ENCODE measurements around the gene IDI1. TPM values are rescaled to one million over a fixed set of nuclear protein-coding genes. Genes with fewer than 3 reads are reported as not detected.

The IDI1 gene
- total RNA-seq, 1 experiment from 2014 or later, result 30.2 TPM

GRCh38 chr10:1086787-1087186 lies 37.9 kb upstream of the IDI1 start:
- no TSS peak for BruUV-seq (replicated peaks)
- Histone ChIP-seq H3K27ac (ENCODE audit: low read length) (no peak overlapping the region), H3K36me3 (ENCODE audit: low read depth, low read length) (no peaks in the 10 kb centered on the region), H3K4me2 (ENCODE audit: low read length) (no peak overlapping the region), H2AFZ (ENCODE audit: low read length) (no peak overlapping the region), H3F3A (ENCODE audit: low read length, unreplicated experiment) (no peaks in the 10 kb centered on the region), H3K4me3 (ENCODE audit: low read length) (no peak overlapping the region), H3K9ac (ENCODE audit: low read length) (no peak overlapping the region), H3K27me3 (ENCODE audit: low read length) (no peaks in the 10 kb centered on the region), H3K79me2 (ENCODE audit: low read length) (no peaks in the 10 kb centered on the region), H3K9me3 (ENCODE audit: low read length) (no peaks in the 10 kb centered on the region), H4K20me1 (ENCODE audit: low read length) (no peaks in the 10 kb centered on the region), H3K4me1 (ENCODE audit: insufficient read depth, low read length) (no peaks in the 10 kb centered on the region), H3K9me2 (replicated peaks; ENCODE audit: low read length) (no peaks in the 10 kb centered on the region)
- DNase-seq (no peak), ATAC-seq (no peak)
- POLR2A ChIA-PET (ENCODE audit: unreplicated experiment), result no interaction called here
- intact Hi-C loops (cut with micrococcal nuclease), result no loop called here
- CTCF ChIA-PET, result no interaction called here
- no peak for TF ChIP-seq EZH2phosphoT487 (IDR thresholded peaks at IDR 0.05; ENCODE audit: borderline replicate concordance, low read length)
- TF ChIP-seq EZH2 (IDR thresholded peaks at IDR 0.05; ENCODE audit: low read length, unreplicated experiment), result no peak
- no peak for TF ChIP-seq CTCF (conservative IDR thresholded peaks at IDR 0.05; ENCODE audit: low read depth, low read length)

GRCh38 chr10:1085258-1085657 lies 36.3 kb upstream of the IDI1 start:
- Histone ChIP-seq H3K9ac (ENCODE audit: low read length) (no peak overlapping the region), H3K27me3 (ENCODE audit: low read length) (no peaks in the 10 kb centered on the region), H3K27ac (ENCODE audit: low read length) (no peak overlapping the region), H3K79me2 (ENCODE audit: low read length) (no peaks in the 10 kb centered on the region), H3F3A (ENCODE audit: low read length, unreplicated experiment) (no peaks in the 10 kb centered on the region), H4K20me1 (ENCODE audit: low read length) (no peaks in the 10 kb centered on the region), H3K4me2 (ENCODE audit: low read length) (no peak overlapping the region), H3K9me2 (replicated peaks; ENCODE audit: low read length) (no peaks in the 10 kb centered on the region), H3K9me3 (ENCODE audit: low read length) (no peaks in the 10 kb centered on the region), H3K4me3 (ENCODE audit: low read length) (no peak overlapping the region), H3K36me3 (ENCODE audit: low read depth, low read length) (no peaks in the 10 kb centered on the region; the same call in 1 of the 2 replicates), H2AFZ (ENCODE audit: low read length) (no peak overlapping the region), H3K4me1 (ENCODE audit: insufficient read depth, low read length) (no peaks in the 10 kb centered on the region)
- TF ChIP-seq CTCF (conservative IDR thresholded peaks at IDR 0.05; ENCODE audit: low read depth, low read length) (no peak), EZH2phosphoT487 (IDR thresholded peaks at IDR 0.05; ENCODE audit: borderline replicate concordance, low read length) (no peak), EZH2 (IDR thresholded peaks at IDR 0.05; ENCODE audit: low read length, unreplicated experiment) (no peak)
- CTCF ChIA-PET, result no interaction called here
- DNase-seq, result no peak
- no TSS peak for BruUV-seq (replicated peaks)
- intact Hi-C loops (cut with micrococcal nuclease), result no loop called here
- POLR2A ChIA-PET (ENCODE audit: unreplicated experiment), result no interaction called here
- no peak for ATAC-seq

- no peaks in the 10 kb centered on the region for H3K27me3 ChIP-seq (ENCODE audit: low read length)
- no peaks in the 10 kb centered on the region; the same call in 1 of the 2 replicates for H3K36me3 ChIP-seq (ENCODE audit: low read depth, low read length)
- no peaks in the 10 kb centered on the region for H3F3A ChIP-seq (ENCODE audit: low read length, unreplicated experiment)
- no peak overlapping the region for H3K4me3 ChIP-seq (ENCODE audit: low read length)
- ChIA-PET CTCF (no interaction called here), POLR2A (ENCODE audit: unreplicated experiment) (no interaction called here)
- no peak overlapping the region for H3K27ac ChIP-seq (ENCODE audit: low read length)
- no peak overlapping the region for H3K9ac ChIP-seq (ENCODE audit: low read length)
- H2AFZ ChIP-seq (ENCODE audit: low read length), result no peak overlapping the region
- BruUV-seq (replicated peaks), result no TSS peak
- no peaks in the 10 kb centered on the region for H3K4me1 ChIP-seq (ENCODE audit: insufficient read depth, low read length)
- no peaks in the 10 kb centered on the region for H3K9me2 ChIP-seq (replicated peaks; ENCODE audit: low read length)
- H3K4me2 ChIP-seq (ENCODE audit: low read length), result no peak overlapping the region
- no peaks in the 10 kb centered on the region for H3K9me3 ChIP-seq (ENCODE audit: low read length)
- TF ChIP-seq EZH2phosphoT487 (IDR thresholded peaks at IDR 0.05; ENCODE audit: borderline replicate concordance, low read length) (no peak), EZH2 (IDR thresholded peaks at IDR 0.05; ENCODE audit: low read length, unreplicated experiment) (no peak), CTCF (conservative IDR thresholded peaks at IDR 0.05; ENCODE audit: low read depth, low read length) (no peak)
- H3K79me2 ChIP-seq (ENCODE audit: low read length), result no peaks in the 10 kb centered on the region
- intact Hi-C loops (cut with micrococcal nuclease), result no loop called here
- no peak for ATAC-seq
- H4K20me1 ChIP-seq (ENCODE audit: low read length), result no peaks in the 10 kb centered on the region
- no peak for DNase-seq
Observed at GRCh38 chr10:1084011-1084950, 35.4 kb upstream of the IDI1 start.

All from PC-3 (cell line).